ENCODE measurements around the gene TNFAIP8.

Gene TNFAIP8

GRCh38 chr5:119327018-119327417, 28.8 kb upstream of the TNFAIP8 start:
- in situ Hi-C loops (cut with MboI; ENCODE audit: low sequenced_read_pairs) = no loop called here

- in situ Hi-C loops (cut with MboI; ENCODE audit: low sequenced_read_pairs) = no loop called here
Measured at GRCh38 chr5:119328753-119329602, 26.8 kb upstream of the TNFAIP8 start.

DNA sequence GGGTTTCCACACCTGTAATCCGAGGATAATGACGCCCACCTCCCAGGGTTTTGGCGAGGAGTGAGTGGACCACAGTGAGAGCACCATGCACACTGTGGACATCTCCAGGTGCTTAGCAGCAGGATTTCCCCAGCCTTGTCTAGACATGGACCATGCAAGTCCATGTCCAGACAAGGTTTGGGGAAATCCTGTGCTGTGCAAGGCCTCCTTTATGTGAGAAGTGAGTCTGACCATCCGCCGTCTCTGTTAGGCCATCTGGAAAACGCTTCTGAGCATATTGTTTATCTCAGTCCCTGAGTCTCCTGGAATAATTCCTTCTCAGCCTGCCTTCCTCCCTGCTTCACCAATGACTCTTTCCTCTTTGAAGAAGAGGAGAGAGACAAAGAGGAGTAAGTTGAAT, 26.2 kb upstream of the TNFAIP8 start:
- in situ Hi-C loops (cut with MboI; ENCODE audit: low sequenced_read_pairs) = no loop called here

- in situ Hi-C loops (cut with MboI; ENCODE audit: low sequenced_read_pairs) = no loop called here
Measured at GRCh38 chr5:119330367-119331183, 25.2 kb upstream of the TNFAIP8 start.

- in situ Hi-C loops (cut with MboI; ENCODE audit: low sequenced_read_pairs) = no loop called here
Measured at GRCh38 chr5:119331566-119332095, 24.2 kb upstream of the TNFAIP8 start.

- in situ Hi-C loops (cut with MboI; ENCODE audit: low sequenced_read_pairs) = no loop called here
Measured at GRCh38 chr5:119332208-119332607, 23.6 kb upstream of the TNFAIP8 start.

DNA sequence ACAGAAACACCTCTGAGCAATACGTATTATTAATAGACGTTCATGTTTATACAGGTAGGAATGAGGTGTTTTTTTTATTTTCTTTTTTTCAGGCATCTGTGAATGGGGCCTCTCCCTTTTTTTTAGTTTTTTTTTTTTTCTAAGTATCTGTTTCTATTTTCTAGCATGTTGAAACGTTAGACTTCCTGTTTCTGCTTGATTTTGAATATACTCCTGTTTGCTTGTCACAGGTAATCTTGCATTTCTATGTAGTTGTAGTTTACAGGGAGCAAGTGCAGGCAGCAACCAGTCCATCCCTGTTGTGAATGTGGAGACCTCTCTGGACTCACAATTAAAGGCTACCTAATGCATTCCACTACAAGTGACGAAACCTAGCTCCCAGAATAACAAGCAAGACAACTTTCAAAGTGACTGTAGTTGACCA, 22.8 kb upstream of the TNFAIP8 start:
- in situ Hi-C loops (cut with MboI; ENCODE audit: low sequenced_read_pairs) = no loop called here

DNA sequence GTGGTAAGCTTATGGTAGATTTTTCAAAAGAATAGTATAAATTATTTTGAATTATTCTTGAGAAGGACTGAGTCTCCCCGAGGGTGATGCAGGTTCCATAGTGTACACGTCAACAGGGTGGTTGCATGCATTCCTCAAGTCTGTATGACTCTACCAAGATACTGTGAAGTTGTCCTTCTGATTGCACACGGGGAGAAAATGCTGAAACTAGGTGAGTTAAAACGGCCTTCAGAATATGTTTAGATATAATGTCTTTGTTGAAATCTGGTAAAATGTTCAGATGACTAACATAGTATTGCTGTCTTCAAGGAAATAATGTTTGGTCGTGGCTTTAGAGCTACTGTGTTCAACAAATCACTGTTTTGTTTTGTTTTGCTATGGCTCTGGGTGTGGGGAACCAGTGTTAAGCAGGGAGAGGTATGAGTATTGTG, 22.4 kb upstream of the TNFAIP8 start:
- in situ Hi-C loops (cut with MboI; ENCODE audit: low sequenced_read_pairs) = no loop called here

DNA sequence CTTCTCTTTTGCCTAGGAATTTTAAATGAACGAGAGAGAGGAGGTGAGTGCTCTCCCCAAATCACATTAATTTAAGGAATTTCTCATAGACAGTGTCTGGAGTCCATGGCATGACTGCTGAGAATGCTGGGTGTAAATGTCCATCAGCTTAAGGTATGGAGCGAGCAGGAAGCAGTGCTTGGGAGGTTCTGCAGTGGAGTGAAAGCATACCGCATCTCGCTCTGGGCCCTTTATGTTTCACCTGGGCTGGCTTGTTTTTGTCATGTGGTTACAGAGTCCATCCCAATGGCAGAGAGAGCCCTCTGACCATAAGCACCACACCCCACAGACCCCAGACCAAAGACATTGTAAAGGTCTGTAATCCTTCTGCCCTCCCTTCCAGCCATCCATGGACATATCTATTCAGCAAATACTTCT, 20.6 kb upstream of the TNFAIP8 start:
- in situ Hi-C loops (cut with MboI; ENCODE audit: low sequenced_read_pairs) = no loop called here

GRCh38 chr5:119336262-119336661, 19.6 kb upstream of the TNFAIP8 start:
- in situ Hi-C loops (cut with MboI; ENCODE audit: low sequenced_read_pairs) = no loop called here

DNA sequence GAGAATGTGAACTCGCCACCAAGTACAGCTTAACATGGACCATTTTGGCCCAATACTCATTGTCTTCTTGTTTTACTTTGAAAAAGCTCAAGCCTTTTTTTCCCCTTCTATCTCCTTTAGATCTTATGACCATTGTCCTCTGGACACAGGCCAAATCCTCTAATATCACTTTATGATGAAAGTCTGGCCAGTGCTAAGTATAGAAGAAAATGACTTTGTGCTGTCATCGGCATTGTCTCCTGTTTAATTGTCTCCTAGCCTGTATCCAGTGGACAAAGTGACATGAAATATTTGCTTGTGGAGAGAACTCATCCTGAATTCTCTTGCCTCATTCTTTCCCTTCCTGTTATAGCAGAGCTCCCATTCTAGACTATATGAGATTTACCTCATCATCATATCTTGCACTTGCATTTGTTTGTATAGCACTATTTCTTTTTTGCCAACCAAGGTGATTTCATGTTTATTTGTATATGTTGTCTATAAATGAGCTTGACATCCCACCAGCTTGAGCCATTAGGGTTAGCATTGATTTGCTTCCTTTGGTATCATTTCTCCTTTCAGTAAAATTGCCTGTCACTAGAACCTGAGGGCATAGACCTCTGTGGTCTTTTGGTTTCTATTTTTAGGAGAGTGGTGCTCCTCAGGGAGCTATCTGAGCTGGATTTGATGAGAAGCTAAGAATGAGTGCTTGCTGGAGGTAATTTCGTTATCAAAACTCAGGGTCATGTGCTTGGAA, 18.8 kb upstream of the TNFAIP8 start:
- in situ Hi-C loops (cut with MboI; ENCODE audit: low sequenced_read_pairs) = no loop called here

- in situ Hi-C loops (cut with MboI; ENCODE audit: low sequenced_read_pairs) = no loop called here
Measured at GRCh38 chr5:119338326-119338946, 17.4 kb upstream of the TNFAIP8 start.

GRCh38 chr5:119339344-119339743, 16.5 kb upstream of the TNFAIP8 start:
- in situ Hi-C loops (cut with MboI; ENCODE audit: low sequenced_read_pairs) = no loop called here

- in situ Hi-C loops (cut with MboI; ENCODE audit: low sequenced_read_pairs) = no loop called here
Measured at GRCh38 chr5:119339965-119340364, 15.9 kb upstream of the TNFAIP8 start.

- in situ Hi-C loops (cut with MboI; ENCODE audit: low sequenced_read_pairs) = no loop called here
Measured at GRCh38 chr5:119340597-119341218, 15.1 kb upstream of the TNFAIP8 start.

GRCh38 chr5:119341452-119342349, 14.1 kb upstream of the TNFAIP8 start:
- in situ Hi-C loops (cut with MboI; ENCODE audit: low sequenced_read_pairs) = no loop called here

- in situ Hi-C loops (cut with MboI; ENCODE audit: low sequenced_read_pairs) = no loop called here
Measured at GRCh38 chr5:119342406-119342805, 13.4 kb upstream of the TNFAIP8 start.

- in situ Hi-C loops (cut with MboI; ENCODE audit: low sequenced_read_pairs) = no loop called here
Measured at GRCh38 chr5:119343052-119343451, 12.8 kb upstream of the TNFAIP8 start.

- in situ Hi-C loops (cut with MboI; ENCODE audit: low sequenced_read_pairs) = no loop called here
Measured at GRCh38 chr5:119343766-119344165, 12.1 kb upstream of the TNFAIP8 start.
